ENCODE measurements around the gene RTN4IP1.

DNA sequence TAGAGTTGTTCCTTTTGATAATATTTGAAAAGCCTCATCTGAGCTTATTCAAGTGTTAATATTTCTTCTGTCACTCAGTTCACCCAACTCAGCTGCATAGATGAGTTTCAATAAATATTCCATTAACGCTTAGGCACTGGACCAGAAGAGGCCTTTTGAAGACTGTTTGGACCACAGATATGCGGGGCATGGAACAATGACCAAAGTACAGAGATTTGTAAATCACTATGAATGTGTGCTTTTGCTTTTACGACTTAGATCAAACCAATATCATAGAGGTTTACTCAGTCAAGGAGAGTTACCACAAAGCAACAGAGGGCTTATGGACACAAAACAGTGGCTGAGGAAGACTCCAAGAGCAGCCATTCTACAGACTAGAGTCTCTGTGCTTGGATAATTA lies 99.9 kb downstream of the RTN4IP1 start:
- TF ChIP-seq ESRRA (IDR thresholded peaks at IDR 0.05; ENCODE audit: low read length) (no peak), CTCF (IDR thresholded peaks at IDR 0.05 in 2 of 3, conservative IDR thresholded peaks at IDR 0.05 in 1 of 3; ENCODE audit: control insufficient read depth in 2 of 3, extremely low read depth in 1 of 3, insufficient read depth in 1 of 3, low read depth in 3 of 3, low read length in 3 of 3) (no peak), JUNB (IDR thresholded peaks at IDR 0.05) (no peak), JUND (IDR thresholded peaks at IDR 0.05; ENCODE audit: low read depth, low read length) (no peak)

All from GM12878 (cell line).